HG03097 (cell line): Measurements from ENCODE around the gene MDN1.
A peak's percentile ranks its signal among the peaks of the same experiment; 100 is the strongest.

Source experiments
- ATAC-seq: cut with Tn5 transposase; IDR thresholded peaks from one replicate; pipeline ENCODE4 v1.9.1; 2021; ENCODE audit not compliant: unreplicated experiment, low FRiP score

MDN1 gene

DNA sequence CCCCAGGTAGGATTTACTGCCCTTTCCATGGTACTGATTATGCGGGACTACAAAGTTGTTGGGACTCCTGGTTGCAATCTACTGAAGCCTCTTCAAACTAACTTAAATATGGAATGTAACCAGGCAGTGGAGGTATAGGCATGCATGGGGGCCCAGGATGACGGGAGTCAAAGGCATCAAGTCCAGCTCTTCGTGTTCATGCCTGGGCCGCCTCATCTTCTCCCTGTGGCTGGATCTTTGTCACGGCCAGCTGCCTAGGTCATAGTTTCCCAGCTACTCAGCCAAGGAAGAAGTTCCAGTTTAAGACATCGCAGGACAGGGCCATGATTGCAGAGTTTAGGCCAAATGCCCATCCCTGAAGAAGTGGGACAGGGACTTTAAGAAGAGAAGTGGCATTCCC is 201.6 kb downstream of the MDN1 start:
- ATAC-seq, result no peak

DNA sequence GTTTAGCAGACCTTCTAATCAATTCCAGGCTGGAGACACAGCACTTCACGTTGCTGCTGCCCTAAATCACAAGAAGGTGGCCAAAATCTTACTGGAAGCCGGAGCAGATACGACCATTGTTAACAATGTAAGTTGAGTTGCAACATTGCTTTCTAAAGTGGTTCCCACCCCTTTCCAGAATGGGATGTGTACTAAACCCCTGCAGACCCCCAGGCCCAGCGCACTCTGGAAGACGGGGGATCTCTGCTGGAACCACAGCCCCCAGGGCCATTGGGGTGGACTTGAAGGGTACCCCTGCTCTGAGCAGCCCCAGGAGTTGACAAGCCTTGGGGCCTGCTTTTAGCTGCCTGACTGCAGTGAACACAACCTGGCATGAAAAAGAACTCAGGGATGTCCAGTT is 203.1 kb downstream of the MDN1 start:
- no peak for ATAC-seq

DNA sequence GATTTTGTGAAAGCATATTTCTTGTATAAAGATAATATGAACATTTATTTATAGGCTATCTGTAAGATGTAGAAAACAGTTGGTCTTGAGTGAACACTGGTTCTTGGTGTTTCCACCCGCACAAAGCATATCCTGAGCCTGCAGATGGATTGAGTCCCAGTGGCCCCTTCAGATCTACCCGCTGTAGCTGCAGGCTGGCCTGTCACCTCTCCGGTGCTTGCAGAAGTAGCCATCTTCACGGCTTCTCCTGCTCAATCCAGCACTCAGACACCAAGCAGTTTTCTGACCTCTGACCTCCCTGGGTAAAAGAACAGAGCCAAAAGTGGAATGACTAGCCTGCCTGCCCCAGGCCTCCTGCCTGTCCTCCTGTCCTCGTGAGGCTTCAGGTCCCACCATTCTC is 203.7 kb downstream of the MDN1 start:
- ATAC-seq, result no peak

DNA sequence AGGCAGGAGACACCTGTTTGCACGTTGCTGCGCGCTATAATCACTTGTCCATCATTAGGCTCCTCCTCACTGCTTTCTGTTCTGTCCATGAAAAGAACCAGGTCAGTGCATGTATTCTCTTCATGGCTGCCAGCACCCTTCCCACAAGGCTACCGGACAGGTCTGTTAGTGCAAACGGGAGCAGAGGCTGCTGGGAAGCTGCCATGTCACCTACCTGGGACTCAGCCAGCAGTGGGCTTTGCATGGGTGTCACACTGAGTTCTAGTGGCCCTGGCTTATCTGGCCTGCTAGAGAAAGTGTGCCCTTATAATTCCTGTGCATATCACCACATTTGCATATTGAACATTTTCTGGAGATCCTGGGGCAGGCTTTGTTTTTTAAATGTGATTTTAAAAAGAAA is 205.8 kb downstream of the MDN1 start:
- ATAC-seq, result no peak

DNA sequence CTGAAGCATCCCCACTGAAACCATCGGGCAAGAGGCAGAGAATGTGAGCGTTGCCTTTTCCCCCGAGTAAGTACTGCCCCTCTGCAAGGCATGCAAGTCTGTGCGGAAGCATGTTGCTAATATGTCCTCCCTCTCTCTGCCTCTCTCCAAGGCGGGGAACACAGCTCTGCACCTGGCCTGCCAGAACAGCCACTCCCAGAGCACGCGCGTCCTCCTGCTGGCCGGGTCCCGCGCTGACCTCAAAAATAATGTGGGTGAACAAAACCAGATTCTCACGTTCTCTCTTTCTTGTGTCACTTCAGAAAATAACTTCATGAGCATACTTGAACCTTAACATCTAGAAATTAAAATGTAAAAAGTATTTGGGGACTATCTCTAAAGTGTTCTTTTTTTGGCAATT is 207.5 kb downstream of the MDN1 start:
- ATAC-seq, result no peak

DNA sequence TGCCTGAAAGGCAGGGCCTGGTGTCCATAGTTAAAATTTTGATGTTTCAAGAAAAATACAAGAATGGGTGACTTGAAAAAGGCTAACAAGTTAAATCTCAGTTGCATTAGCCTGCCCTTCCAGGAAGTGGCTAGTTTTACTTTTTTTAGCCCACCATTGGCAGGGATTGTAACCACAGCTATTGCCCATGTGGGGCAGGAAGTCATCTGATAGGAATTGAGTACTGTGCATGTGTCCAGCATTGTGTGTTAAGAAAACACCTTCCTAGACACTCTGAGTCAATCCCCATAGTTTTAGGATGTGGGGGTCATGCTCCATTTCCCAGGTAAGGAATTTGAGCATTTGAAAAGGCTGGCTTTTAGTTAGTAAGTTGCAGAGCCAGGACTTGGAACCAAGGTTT is 207.9 kb downstream of the MDN1 start:
- no peak for ATAC-seq

DNA sequence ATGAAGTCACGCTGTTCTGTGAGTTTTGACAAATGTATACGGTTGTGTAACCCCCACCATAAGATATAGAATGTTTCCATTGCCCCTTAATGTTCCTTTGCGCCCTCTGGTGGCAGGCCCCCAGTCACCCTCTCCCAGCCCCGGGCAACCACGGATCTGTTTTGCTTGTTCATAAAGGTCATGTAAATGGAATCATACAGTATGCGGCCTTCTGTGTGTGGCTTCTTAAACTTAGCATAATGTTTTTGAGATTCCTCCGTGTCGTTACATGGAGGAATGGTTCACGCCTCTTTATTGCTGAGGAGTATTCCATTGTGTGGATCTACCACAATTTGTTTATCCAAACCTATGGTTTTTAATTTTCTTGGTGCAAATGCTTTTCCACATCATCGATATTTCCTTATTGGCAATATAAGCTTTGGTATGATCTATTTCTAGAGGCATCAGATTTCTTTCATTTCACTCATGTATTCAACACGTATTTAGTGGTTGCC is 209.4 kb downstream of the MDN1 start:
- ATAC-seq, result no peak

DNA sequence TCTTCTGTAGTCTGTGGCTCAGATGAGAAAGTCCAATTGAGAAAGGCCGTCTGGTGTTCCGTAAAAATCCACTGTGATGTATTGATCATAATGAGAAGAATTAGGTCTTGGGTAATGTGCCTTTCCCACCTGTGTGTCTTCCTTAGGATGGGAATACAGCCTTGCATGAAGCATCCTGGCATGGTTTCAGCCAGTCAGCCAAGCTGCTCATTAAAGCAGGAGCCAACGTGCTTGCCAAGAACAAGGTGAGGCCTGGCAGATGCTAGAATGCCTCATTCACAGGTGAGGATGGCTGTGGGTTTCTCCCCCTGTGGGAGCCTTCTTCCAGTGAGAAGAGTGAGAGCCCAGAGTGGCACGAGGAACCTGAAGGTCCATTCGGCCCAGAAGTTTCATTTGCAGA is 213.7 kb downstream of the MDN1 start:
- ATAC-seq, result no peak

DNA sequence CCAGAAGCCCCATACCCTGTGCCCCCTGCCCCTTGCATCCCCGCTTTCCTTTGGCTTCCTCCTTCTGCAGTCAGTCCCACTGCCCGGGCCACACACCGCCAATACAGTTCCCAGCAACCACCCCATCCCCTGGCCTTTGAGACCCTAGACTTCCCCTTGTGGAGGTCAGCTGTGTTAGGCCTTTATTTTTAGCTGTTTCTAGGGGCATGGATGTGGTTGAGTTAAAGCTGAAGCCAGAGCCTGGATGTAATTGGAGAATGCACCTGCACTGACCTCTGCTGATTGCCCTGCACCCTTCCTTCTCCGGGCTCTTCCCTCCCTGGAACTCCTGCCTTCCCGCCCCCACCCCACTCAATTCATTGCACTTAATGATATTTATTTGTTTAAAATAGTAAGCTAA is 214.9 kb downstream of the MDN1 start:
- no peak for ATAC-seq

DNA sequence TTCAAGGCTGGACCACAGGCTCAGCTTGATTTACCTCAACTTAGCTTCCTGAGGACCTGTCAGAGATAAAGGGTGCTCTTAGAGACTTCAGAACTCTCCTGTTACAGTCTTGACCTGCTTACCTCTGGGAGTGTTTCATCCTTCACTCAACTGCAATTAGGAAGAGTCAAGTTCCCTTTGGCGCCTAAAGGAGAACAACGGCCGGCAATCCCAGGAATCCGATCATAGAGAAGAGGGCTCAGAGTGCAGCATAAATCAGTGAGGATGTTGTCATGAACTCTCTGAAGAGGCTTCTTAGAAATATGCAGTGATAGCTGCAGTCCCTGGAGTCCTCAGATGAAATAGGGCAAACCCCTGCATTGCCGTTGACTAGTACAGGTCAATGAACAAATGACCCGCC is 217.4 kb downstream of the MDN1 start:
- no peak for ATAC-seq

DNA sequence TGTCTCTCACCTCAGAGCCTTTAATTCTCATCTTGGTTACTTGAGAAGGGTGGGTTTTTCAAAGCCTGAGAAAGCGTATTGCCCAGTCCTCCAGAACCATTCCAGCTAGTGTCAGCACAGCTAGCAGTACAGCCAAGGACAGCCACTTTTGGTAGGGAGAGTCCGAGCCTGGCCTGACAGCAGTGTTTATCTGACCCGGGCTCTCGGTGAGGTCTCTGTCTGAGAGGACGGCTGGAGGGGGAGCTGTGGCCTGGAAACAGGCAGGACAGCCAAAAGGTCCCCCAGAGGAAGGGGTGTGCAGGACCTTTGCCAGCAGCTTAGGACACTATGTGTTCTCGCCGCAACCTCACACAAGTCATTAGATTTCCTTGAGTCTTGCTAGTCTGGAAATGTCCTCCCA is 219.9 kb downstream of the MDN1 start:
- ATAC-seq, result no peak

DNA sequence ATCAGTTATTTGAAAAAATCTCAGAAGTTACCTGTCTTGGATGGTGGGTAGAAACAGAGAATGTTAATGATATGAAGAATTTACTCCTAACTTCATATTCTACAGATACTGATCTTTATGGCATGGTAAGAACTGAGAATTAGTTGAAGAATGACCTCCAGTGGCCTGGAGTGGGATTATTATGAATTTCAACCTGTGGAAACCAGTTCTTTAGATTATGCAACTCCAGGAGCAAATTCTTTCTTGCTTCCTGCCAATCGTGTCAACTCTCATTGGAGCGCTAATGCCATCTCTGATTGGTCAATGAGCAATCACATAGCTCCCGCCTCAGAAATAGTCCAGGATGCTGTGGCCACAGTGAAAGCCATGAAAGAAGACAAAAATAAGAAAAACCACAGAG is 221.6 kb downstream of the MDN1 start:
- ATAC-seq, result no peak

DNA sequence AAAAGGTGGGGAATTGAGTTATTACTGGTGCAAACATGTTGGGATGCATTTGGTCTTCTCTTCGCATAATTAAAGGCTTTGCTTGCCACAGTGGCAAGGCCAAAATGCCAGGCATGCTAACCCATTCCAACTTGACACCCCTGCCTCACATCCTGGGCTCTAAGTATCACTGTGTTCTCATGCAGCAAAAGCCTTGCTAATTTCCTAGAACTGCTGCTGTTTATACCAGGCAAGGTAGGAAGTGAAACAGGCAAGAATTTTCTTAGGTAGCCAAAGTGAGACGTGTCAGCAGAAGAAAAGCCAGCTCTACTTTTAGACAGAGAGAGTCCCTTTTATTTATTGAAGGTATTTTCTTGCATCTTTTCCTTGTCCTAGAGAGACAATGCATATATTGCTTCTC is 222.2 kb downstream of the MDN1 start:
- no peak for ATAC-seq

DNA sequence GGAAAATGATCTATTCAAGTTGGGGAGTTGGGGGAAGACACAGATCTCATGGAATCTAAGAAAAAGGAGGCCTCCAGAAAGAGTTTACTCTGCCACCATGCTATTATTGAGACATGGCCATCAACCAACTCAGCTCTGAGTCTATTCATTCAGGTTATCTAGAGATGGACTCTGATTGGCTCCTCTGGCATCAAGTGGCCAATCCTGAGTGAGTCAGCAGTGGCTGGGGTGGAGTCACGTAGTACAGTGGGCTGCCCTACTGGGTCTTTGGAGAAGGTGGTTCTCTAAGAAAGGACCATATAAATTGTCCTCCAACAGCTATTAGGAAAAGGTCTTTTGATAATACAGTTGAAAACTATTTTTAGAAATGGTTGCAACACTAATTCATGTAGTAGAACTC is 223.1 kb downstream of the MDN1 start:
- ATAC-seq, result no peak

DNA sequence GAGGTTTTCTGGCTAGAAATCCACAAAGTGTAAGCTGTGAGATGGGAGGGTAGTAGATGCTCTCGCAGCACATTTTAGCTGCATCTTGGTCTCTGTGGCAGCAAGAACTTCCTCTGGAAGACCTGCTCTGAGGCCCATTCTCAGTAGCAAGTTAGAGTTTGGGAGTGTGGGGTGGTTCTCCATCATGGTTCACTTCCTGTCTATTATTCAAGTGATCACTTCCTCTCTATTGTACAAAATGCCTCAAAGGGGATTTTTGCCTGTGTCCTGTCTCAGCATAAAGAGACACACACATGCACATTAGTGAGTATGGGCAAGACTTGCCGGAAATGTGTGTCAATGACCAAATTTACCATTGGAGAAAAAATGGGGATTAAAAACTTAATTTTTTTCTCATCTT is 223.5 kb downstream of the MDN1 start:
- peak; percentile 66 for ATAC-seq
